OCI-LY1 (cell line): ENCODE results near the gene PRKCA.

ENCODE experiments used
- CTCF ChIP-seq: fragments of 200-600 bp; sonication (generic), shearing (Covaris generic); IDR thresholded peaks from 2 replicates; pipeline ENCODE4 v1.5.1; 2017; ENCODE audit warnings: mild to moderate bottlenecking, antibody characterized with exemption, low read length, moderate library complexity, mixed read lengths
- EZH2 ChIP-seq: fragments of 200-600 bp; sonication (generic), shearing (Covaris generic); IDR thresholded peaks from 2 replicates; pipeline ENCODE4 v1.8.0; 2017; ENCODE audit warnings: borderline replicate concordance, mixed run types, mild to moderate bottlenecking, antibody characterized with exemption, low read length, moderate library complexity, mixed read lengths

- no peak for TF ChIP-seq CTCF
- no peak for TF ChIP-seq EZH2
Measured at GRCh38 chr17:66777689-66778225, 475.3 kb downstream of the PRKCA start.
